Mesothelial cell of epicardium (in vitro differentiated cells): ENCODE results near the gene HHIP. TPM values are rescaled to one million over a fixed set of nuclear protein-coding genes. Genes with fewer than 3 reads are reported as not detected.
A peak's percentile ranks its signal among the peaks of the same experiment; 100 is the strongest.

Experiments
- DNase-seq, 2 experiments: peaks; one replicate each; pipeline ENCODE4 v3.0.0; 2021; ENCODE audit warnings: low spot score in 2 of 2; ENCODE audit not compliant: unreplicated experiment in 2 of 2
- H3K27ac Mint-ChIP-seq: 2 replicates; pipeline ENCODE4 v1.8.0; 2021; ENCODE audit warnings: mixed read lengths
- H3K27me3 Mint-ChIP-seq: 2 replicates; pipeline ENCODE4 v1.8.0; 2021; ENCODE audit warnings: low read depth, mixed read lengths
- H3K36me3 Mint-ChIP-seq: 2 replicates; pipeline ENCODE4 v1.8.0; 2021; ENCODE audit warnings: mixed read lengths
- H3K4me1 Mint-ChIP-seq: 2 replicates; pipeline ENCODE4 v1.8.0; 2021; ENCODE audit warnings: mixed read lengths
- H3K4me3 Mint-ChIP-seq: 2 replicates; pipeline ENCODE4 v1.8.0; 2021; ENCODE audit warnings: mild to moderate bottlenecking, moderate library complexity, mixed read lengths
- H3K9me3 Mint-ChIP-seq: 2 replicates; pipeline ENCODE4 v1.8.0; 2021; ENCODE audit warnings: mixed read lengths
- total RNA-seq: library from RNA; stranded (reverse); gene quantifications from 3 replicates; pipeline ENCODE4 v1.2.1, GENCODE V29; 2021
- TF ChIP-seq, protein P1 (sequence below): fragments of 200-600 bp; sonication (generic); IDR thresholded peaks from one replicate; pipeline ENCODE4 v1.5.0; 2021; ENCODE audit warnings: antibody characterized with exemption; ENCODE audit not compliant: unreplicated experiment

Gene HHIP
- total RNA-seq, 1 donor from 2014 or later = 4.0 TPM

DNA sequence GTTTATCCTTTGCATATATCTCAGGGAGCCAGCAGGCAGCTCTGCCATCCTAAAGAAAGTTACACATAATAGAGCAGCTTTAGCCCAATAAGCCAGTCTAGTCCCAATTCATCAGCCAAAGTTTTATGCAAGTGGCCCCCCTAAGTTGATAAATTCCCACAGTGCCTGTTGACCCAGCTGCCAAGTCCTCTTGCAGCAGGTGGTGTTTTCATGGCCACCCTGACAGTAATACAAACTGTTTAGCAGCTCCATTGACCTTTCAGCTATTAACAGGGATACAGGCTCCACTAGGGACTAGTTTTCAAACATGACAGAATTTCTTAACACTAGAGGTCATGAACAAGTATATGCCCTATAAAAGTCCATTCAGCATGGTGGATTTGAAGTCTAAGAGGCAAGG lies 77.5 kb downstream of the HHIP start:
- H3K27me3 Mint-ChIP-seq = no peaks in the 10 kb centered on the region
- no peaks in the 10 kb centered on the region for H3K9me3 Mint-ChIP-seq
- DNase-seq = no peak
- H3K4me3 Mint-ChIP-seq = no peak overlapping the region
- no peaks in the 10 kb centered on the region for H3K36me3 Mint-ChIP-seq
- no peaks in the 10 kb centered on the region for H3K4me1 Mint-ChIP-seq
- TF ChIP-seq, protein P1, sequence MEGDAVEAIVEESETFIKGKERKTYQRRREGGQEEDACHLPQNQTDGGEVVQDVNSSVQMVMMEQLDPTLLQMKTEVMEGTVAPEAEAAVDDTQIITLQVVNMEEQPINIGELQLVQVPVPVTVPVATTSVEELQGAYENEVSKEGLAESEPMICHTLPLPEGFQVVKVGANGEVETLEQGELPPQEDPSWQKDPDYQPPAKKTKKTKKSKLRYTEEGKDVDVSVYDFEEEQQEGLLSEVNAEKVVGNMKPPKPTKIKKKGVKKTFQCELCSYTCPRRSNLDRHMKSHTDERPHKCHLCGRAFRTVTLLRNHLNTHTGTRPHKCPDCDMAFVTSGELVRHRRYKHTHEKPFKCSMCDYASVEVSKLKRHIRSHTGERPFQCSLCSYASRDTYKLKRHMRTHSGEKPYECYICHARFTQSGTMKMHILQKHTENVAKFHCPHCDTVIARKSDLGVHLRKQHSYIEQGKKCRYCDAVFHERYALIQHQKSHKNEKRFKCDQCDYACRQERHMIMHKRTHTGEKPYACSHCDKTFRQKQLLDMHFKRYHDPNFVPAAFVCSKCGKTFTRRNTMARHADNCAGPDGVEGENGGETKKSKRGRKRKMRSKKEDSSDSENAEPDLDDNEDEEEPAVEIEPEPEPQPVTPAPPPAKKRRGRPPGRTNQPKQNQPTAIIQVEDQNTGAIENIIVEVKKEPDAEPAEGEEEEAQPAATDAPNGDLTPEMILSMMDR = no peak
- H3K27ac Mint-ChIP-seq = no peak overlapping the region

DNA sequence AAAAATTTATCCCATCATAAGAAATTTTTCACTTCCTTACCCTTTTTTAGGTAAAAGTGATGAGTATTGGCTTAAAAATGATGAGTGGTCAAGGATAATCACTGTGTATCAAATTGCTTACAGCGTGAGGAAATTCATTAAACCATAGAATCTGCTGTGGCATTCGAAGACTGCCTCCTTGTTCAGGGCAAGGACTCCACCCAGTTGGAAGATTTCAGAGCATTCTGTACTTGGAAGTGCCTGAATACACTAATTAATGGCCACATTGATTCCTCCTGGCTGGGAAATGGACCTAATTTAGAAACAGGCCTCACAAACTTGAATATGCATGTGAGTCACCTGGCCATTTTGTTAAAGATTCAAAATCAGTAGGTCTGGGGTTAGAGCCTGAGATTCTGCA lies 83.2 kb downstream of the HHIP start:
- TF ChIP-seq, protein P1 = no peak
- Mint-ChIP-seq H3K27me3 (no peaks in the 10 kb centered on the region), H3K4me3 (no peak overlapping the region), H3K27ac (no peak overlapping the region), H3K4me1 (no peaks in the 10 kb centered on the region), H3K36me3 (no peaks in the 10 kb centered on the region), H3K9me3 (no peaks in the 10 kb centered on the region)
- DNase-seq = no peak

DNA sequence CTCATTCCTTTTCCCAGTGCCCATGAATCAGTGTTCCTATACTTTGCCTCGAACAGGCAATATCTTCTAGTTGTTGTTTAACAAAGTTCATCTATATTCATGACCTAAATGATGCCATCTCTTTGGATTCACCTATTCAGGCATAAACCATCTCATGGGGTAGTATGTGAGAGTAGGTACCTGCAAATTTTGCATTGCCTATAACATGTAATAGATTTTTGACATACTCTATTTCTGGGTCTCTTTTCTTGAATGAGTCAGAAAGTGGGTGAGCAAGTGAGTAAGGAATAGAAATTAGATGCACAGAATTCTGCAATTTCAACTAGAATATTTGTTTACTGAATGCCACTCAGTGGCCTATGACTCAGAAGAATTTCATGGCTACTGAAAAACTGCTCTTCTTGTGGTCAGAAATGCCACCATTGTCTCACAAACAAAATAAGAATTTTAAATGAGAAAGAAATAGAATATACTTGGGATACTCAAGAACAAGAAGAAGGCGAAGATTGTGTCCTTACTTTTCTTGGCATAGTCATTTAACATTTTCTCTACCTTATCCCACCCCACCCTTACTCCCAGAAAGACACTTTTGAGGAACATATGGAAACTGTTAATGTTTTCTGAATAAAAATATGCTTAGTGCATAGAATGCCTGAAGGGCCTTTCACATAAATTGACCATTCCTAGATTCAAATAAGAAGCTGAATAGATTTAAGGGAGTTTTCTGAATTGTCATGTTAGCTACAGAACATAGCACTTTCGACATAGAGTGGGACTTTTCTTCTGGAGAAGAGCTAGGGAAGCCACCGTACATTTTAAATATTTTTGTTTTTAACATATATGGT lies 86.8 kb downstream of the HHIP start:
- Mint-ChIP-seq H3K9me3 (no peaks in the 10 kb centered on the region), H3K27ac (no peak overlapping the region), H3K36me3 (no peaks in the 10 kb centered on the region), H3K4me3 (no peak overlapping the region), H3K4me1 (peaks cover 4% of the 10 kb centered on the region), H3K27me3 (no peaks in the 10 kb centered on the region)
- TF ChIP-seq, protein P1 = no peak
- DNase-seq = no peak

DNA sequence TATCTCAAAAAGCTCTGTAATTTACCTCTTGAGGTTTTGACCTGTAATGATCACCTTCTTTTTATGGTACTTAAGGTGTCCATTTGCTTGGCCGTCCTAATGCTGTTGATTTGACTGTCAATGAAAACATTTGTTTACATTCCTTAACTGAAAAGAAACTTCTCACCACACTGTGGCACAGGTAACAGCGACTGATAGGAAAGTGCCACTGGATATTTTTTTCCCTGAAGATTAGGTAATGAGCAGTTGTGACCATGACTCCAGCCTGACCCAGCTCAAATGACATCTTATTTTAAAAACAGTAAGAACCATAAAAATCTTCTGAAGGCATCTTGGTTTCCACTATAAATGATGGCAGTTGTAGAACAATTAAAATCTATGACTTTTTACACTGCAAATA lies 87.6 kb downstream of the HHIP start:
- no peak for DNase-seq
- Mint-ChIP-seq H3K9me3 (no peaks in the 10 kb centered on the region), H3K27me3 (no peaks in the 10 kb centered on the region), H3K4me1 (peaks cover 4% of the 10 kb centered on the region), H3K36me3 (no peaks in the 10 kb centered on the region), H3K4me3 (no peak overlapping the region), H3K27ac (no peak overlapping the region)
- TF ChIP-seq, protein P1 = no peak

DNA sequence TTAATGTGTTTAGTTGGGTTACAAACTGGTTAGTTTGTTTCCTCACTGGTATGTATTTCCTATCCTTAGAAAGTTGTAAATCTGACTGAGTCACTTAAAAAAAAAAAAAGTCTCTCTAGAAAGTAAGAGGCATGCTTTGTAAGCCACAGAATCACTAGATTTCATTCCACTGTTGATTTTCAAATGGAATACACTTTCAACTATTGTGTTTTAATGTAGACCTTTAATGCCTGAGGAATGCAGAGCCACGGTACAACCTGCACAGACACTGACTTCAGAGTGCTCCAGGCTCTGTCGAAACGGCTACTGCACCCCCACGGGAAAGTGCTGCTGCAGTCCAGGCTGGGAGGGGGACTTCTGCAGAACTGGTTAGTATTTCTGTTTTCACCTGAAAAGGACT lies 88.6 kb downstream of the HHIP start:
- Mint-ChIP-seq H3K9me3 (no peaks in the 10 kb centered on the region), H3K36me3 (no peaks in the 10 kb centered on the region), H3K4me1 (peaks cover 4% of the 10 kb centered on the region), H3K4me3 (no peak overlapping the region), H3K27ac (peak overlapping the region; percentile 69), H3K27me3 (no peaks in the 10 kb centered on the region)
- no peak for DNase-seq
- TF ChIP-seq, protein P1 = no peak
